GM21619 (cell line): ENCODE data around the gene DLK1.

Source experiments
- ATAC-seq: cut with Tn5 transposase; IDR thresholded peaks from one replicate; pipeline ENCODE4 v1.9.1; 2021; ENCODE audit not compliant: unreplicated experiment

Gene DLK1

DNA sequence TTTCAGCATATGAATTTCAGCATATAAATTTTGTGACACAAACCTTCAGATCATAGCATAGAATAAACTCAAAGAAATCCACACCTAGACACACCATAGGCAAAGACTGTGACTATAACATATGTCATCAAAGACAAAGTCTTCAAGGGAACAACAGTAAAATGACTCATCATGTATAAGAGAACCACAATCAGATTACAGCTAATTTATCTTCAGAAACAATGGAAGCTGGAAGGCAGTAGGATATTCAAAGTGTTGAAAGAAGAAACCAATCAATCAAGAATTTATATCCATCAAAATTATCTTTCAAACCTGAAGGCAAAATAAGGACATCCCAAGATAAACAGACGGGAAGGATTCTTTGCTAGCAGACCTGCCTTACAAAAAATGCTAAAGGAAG lies 29.0 kb downstream of the DLK1 start:
- ATAC-seq: no peak

DNA sequence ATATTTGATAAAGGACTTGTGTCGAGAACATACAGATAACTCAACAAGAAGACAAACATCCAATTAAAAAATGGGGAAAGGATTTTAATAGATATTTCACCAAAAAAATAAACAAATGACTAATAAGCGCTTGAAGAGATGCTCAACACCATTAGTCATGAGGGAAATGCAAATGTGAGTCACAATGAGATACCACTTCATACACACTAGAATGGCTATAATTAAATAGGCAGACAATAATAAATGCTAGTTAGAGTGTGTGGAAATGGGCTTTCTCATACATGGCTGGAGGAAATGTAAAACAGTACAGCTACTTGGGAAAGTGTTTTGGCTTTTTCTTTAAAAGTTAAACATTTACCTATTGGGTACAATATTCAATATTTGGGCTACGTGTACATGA lies 34.8 kb downstream of the DLK1 start:
- ATAC-seq: no peak

DNA sequence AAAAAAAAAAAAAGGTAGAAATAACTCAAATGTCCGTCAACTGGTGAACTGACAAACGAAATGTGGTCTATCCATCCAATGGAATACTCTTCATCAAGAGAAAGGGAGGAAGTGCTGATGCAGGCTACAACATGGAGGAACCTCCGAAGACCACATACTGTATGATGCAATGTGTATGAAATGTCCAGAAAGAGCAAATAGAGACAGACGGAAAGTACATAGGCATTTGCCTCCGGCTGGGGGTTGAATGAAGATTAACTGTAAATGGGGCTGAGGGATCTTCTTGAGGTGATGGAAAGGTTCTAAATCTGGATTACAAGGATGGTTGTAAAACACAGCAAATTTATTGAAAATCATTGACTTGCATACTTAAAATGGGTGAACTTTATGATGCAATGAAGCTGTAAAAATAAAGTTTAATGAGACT lies 35.4 kb downstream of the DLK1 start:
- ATAC-seq: no peak

DNA sequence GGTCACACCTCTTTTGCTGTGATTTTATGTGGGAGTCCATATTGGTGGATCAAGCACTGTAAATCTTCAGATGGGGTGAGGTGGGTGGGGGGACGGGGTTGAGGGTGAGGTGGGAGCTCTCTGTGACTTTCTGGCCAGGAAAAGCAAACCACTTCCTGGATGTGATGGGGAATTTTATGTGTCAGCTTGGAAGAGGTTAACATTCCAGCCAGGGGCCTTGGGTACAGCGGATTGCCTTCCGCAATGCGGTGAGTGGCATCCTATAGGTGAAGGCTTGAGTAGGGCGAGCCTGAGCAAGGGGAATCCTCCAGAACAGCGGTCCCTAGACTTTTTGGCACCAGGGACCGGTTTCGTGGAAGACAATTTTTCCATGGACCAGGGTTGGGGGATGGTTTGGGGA lies 36.2 kb downstream of the DLK1 start:
- ATAC-seq: no peak

DNA sequence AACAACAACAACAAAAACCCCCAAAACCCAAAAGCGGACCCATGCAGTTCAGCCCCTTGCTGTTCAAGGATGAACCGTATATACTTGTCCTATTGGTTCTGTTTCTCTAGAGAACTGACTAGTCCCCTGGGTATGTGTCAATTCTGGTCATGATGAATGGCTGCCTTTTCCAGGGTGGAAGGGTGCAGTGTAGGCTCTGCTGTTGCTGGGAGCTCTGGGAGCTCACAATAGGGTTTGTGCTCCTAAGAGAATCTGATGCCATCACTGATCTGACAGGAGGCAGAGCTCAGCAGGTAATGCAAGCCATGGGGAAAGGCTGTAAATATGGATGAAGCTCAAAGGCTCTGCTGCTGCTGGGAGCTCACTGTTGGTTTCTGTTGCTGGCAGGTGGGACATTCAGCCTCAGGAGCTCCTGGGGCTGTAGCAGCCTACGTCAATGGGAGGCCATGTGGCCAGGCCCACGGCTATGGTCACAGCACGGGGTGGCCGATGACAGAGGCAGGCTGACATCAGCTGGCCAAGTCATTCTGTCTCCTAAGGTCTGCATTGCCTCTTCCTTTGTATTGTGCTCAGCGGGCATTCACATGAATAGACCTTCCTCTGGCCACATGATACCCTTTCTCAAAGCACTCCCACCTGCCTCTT lies 37.9 kb downstream of the DLK1 start:
- ATAC-seq: no peak

DNA sequence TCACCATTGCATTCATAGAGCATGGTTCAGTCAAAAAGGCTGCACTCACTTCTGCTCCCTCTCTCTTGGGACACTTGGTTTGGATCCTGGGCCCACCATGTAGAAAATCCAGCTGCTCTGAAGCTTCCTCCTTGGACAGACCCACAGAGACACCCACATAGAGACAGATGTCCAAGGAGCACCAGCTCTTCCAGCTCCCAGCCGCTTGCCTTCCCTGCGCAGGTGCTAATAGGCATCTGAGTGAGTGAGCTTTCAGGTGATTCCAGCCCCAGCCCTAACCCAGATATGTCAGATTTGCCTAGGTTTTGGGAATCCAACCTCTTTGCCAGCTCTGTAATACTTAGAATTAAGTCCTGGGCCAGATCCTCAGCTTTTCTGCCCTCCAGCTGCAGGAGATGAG lies 38.6 kb downstream of the DLK1 start:
- no peak for ATAC-seq

DNA sequence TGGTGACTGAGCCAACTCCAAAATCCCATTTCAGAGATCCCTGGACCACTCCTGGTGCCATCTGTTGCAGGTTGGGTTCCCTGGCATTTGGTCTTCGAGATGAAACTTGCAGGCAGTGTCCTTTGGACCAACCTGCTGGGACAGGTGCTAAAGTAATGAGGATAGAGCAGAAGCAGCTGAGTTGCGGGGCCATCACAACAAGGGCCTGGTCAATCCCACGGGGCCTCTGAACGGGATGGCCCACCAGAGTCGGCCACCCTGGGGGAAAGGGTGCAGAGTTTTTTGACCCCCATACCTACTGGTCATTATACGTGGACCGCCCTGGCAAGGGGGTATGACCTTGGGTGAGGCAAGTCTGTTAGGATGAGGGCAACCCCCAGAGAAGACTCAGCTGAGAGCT lies 39.3 kb downstream of the DLK1 start:
- no peak for ATAC-seq

DNA sequence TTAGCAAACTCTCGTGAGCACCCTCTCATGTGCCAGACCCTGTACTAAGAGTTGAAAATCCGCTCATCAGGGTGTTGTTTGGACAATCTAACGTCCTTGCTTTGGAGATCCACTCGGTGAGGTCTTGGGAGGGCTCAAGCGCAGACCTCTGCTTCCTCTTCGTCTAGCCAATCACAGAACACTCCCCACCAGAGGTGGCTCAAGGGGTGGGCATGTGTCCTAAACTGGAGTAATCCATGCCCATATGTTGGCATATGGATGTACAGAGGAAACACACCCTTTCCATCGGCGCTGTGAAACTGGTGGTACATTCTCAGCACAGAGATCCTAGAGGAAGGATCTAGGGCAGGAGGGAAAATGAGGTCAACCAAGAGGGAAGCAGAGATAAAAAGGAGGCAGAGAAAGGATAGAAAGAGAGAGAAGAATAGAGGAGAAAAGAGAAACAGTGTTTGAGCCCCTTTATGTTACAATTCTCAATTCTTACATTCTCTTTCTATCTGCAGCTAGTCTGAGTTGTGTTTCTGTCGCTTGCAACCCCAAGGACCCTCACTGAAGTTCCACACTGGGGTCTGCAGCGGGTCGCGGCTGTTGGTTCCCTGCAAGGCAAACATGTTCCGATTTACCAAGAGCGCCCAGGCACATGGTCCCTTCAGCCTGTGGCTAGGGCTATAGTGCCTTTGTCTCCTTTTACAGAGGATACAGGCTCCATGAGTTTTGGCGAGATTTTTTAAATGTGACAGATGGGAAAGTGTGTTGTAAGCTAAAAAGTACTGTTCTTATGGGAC lies 40.5 kb downstream of the DLK1 start:
- ATAC-seq: no peak

DNA sequence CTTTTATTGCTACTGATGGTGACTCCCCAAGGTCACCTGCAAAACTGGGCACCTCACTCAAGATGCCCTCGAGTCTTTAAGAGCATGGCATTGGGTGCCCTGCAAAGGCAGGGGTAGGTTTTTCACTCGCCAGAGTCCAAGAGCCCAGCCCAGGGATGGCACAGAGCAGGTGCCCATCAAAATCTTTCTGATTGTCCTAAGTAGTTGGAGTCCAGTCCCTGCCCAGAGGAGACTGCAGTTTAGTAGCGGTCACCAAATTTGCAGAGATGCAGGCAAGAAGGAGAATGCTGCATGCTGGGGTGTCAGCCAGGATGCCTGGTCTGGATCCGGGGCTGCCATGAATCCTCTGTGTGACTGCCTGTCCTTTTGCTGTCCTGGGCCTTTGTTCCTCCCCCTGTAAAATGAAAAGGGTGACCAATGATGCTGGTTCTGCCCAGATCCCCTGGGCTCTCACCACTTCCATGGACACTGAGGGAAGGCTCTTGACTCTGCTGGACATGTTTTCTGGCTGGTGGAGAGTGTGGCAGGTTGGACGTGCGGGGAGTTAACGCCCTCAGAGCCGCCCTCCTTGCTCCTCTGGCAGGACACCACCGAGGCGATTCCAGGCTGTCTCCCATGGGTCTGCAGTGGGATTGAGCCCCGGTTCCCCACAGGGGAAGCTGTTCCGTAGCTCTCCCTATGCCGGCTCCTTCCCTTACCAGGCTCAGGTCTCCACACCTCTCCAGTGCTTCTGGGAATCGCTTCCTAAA lies 41.3 kb downstream of the DLK1 start:
- ATAC-seq: no peak

DNA sequence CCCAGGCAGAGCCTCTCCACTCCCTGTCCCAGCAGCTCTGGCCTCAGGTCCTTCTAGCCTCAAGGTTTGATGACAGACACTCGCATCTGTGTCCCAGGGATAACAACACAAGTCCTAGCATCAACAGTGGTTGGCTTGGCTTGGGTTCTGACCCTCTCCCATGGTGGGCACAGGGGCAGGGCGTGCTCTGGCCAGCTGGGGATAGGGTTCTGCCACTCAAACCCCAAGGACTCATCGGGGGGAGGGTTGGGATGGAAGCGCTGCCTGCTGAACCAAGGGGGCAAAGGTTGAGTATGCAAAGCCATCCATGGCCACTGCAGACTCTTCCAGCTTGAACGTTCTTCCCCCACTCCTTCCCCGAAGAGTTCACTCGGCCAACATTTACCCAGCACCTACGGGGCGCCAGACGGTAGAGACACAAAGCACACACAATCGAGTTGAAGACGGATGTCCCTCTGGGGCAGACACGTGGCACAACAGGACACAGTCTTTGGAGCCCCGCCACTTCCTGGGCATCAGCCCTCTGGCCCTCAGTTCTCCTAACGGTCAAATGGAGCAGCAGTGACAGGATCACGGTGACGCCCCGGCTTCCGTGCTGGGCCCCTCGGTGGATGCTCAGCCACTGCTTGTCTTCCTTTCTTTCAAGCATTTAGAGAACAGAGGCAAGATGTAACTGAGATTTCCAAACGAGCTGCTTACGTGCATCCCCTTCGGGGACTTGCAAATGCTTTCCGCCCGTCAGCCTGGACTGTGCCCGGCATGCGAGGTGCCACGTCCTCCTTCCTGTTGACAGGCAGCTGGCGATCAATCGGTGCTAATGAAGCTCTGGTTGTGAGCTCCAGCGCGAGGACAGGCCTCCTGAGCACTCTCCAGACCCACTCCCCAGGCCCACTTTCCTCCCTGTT lies 42.6 kb downstream of the DLK1 start:
- no peak for ATAC-seq

DNA sequence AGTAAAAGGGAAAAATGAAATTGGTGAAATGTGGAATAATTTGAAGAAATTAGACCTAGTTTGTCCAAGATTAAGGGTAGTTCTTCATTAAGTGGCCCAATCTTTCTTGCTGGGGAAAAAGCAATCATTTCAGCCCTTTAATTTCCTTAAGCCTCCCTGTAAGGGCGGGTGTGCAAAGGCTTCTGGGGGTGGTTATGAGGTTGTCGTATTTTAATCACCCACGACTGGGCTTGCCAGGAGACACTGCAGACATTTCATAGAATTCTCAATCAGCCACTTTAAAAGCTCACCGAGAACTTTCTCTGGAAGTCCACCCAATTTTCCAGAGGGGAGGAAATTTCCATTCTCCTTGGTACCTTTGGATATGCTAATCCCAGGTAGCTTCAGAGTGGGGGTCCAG lies 43.4 kb downstream of the DLK1 start:
- ATAC-seq: no peak

DNA sequence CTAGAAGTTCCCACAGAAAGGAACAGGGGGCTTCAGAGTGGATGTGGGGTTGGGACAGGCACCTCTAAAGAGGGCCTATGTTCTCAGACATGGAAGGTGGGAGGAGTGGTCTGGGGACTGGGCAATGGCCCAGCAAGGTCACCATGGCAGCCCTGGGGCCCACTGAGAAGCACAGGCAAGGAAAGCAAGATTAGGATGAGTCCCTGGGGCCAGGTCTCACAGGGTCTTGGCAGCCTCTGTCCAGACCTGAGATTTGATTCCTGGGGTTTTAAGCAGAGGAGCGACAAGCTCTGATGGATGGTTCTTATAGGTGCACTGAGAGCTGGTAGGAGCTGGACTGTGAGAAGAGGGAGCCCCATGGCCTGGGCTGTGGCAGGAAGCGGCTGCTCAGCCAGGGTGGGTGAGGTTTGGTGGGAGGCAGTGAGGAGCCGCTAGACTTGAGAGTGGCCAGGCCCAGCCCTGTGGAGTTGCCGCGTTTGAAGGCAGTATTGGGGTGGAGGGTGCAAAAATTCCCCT lies 44.0 kb downstream of the DLK1 start:
- ATAC-seq: no peak

DNA sequence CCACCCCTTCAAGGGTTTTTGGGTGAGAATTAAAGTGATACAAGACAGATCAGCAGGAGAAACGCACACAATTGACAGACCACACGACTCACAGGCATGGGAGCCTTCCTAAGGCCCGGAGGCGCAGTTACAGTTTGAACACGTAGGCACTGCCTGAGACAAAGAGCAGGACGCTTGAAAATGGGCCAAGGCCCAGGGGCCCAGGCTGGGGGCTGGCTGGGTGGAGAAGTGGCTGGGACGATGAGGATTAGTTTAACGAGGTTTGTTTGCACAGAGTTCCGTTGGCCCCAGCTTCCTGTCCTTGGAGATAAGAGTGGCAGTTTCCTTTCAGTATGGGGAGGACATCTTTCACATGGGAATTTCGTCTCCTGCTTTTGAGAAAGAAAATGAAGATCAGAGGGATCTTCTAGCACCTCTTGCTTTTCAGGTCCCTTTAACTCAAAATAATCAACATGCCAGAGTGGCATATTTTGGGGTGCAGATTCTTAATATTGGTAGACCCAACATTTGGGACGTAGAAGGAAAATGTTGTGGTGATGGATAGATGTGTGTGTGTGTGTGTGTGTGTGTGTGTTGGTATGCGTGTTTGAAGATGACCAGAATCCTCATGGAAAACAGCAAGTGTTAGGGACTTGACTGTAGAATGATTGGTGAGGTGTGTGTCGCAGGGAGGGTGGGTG lies 44.6 kb downstream of the DLK1 start:
- ATAC-seq: no peak

DNA sequence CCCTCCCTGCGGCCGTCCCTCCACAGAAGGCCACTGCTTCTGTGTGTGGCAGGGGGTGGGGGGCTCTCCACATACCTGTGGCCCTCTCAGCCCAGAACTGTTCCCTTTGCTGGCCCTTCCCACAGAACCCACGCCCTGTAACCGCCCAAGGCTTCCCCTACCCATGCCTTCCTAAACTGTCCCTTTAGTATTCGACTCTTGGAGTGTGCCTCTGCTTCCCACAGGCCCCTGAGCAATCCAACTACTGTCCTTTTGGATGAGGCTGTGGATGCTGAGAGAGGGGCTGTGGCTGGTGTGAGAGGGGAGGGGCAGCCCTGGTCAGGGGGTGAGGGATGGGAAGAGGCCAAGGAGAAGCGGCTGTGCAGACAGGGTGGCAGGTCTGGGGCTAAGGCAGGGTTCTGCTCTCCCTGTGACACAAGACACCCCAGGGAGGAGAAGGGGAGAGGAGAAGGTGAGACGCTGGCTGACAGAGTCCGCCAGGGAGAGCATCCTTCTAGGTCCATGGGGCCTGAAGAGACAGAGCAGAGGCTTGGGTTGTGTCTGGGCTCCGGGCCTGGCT lies 46.0 kb downstream of the DLK1 start:
- ATAC-seq: no peak

DNA sequence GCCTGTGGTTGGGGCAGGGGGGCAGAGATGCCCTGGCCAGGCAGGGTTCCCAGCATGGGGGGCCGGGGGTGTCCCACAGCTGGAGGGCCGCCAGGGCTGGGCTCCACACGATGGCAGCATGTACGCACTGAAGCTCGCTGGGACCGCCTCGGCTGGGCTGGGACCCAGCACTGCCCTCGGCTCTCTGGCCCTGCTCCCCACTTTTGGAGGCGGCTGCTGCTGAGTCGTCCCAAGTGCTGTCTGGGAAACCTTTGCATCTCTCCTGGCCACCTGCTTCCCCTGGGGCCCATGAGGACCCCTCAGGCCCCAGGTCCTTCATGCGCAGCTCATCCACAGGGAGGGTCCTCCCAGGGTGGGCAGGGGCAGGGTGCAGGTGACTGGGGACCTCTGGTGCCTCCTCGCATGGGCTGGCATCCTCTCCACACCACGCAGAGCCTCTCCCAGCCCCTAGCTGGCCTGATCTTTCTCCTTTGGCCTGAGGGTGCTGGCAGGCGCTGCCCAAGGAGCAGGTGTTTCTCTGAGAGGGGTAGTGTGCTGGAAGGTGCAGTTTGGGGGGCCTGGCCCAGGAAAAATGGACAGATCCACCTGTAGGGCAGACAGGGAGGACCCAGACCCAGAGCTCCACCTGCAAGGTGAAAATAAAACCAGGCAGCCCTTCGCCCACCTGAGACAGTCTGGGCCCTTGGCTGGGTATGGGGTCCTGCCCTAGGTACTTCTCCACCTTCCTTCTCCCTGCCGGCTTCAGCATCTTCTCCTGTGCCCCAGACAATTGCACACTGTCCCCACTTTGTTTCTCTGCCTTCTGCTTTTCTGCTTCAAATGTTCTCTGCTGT lies 46.9 kb downstream of the DLK1 start:
- no peak for ATAC-seq

DNA sequence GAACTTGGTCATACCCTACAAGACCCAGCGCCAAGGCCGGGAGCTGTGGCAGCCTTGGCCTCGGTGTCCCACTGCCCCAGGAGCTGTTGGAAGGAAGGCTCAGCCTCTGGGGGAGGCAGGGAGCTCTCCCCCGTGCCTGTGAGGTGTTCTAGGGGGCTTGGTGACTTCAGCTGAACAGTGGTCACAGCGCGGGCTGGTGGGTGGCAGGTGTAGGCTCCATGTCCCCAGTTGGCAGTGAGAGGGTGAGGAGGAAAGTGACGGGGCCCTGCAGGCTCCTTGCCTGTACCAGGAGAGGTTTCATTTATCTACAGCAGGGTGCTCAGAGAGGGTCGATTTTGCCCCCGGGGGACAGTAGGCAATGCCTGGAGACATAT lies 47.5 kb downstream of the DLK1 start:
- ATAC-seq: no peak

DNA sequence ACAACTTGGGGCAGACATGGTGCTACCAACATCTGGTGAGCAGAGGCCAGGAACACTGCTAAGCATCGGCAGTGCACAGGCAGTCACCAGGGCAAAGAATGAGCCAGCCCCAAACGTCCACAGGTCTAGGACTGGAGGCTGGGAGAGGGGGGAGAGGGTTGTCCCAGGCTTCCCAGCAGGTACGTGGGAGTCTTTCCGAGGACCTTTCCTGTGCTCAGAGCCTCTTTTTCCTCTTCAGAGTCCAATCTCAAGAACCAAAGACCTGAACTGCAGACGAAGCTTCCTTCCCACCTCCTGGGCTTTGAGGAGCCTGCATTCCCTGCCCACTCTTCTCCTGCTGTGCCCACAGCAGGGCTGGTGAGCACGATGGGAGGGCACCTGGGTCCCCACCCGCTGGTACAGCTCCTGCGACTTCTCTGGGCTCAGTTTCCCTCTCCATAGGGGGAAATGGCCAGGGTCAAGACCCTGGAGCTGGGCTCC lies 48.7 kb downstream of the DLK1 start:
- ATAC-seq: no peak

DNA sequence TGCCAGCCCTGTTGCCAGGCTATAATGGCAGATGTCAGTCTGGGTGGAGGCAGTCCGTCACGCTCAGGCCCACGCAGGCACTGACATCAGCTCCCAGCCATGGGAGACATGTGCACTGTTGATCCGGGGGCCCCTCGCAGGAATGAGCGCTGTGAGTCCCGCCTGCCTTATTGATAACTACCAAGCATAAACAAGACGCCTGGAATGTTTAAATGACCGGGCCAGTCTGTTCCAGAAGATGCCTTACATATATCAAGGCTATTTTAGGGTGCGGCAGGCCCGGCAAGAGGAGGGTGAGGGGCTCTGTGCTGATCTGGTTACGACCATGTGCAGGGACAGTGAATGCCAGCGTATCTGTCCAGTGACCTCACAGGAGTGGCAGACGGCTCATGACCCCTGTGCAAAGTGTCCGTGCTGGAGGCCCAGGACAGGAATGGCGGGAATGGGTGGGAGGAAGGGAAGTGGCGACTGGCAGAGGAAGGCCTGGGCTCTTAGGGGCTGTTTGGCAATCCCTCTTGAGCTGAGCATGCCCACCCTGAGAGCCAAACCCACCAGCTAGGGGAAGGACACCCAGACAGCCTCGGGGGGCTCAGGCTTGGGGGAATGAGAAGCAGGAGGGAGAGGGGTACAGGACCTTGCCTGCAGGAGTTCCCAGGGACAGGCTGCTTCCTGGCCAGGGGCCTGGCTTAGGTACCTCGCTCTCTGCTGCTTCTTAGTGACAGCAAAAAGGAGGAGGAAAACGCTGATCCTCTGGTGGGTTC lies 49.3 kb downstream of the DLK1 start:
- no peak for ATAC-seq
